IPS-NIHi7 (cell line): ENCODE measurements around the gene RHOH.

ENCODE experiments used
- DNase-seq: peaks from one replicate; pipeline ENCODE4 v3.0.0; 2012; ENCODE audit warnings: mixed read lengths; ENCODE audit errors: extremely low spot score

Gene RHOH

DNA sequence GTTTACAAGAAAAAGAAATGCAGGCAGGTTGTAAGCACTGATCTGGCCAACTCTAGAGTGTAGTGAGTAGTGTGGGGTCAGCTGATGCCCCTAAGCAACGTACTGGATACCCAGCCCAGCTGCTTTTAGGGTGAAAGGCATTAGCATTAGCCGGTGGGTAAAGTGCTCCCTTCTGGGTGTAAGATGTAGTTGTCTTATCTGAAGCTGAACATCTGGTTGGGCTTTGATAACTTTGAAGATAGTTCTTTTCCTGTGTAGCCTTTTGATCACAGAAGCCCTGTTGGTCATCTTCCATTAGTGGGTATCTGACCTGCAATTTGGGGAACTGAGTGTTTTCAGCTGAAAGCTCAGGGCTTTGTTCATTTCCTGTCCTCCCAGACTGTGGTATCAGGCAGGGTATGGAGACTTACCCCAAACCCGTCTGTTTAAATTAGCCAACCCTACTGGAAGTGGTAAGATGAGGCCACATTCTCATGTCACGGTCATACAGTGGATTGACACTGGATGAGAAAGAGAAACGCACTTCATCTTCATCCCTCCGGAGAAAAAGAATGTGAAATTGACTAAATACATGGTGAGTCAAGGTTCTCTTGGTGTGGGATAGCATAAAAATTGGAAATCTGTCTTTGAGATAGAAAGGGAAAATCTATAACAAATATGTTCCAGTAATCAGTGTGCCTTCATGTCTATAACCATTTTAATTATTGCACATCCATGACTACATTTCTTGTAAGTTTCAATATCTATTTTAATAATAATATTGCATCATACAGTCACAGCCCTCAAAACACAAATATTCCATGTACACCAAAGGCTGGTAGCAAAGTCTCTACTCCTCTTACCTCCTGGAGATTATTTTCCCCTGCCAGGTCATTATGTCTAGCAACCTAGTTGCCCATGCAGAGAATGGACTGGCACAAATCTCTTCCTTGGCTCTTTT is 8.7 kb downstream of the RHOH start:
- no peak for DNase-seq

DNA sequence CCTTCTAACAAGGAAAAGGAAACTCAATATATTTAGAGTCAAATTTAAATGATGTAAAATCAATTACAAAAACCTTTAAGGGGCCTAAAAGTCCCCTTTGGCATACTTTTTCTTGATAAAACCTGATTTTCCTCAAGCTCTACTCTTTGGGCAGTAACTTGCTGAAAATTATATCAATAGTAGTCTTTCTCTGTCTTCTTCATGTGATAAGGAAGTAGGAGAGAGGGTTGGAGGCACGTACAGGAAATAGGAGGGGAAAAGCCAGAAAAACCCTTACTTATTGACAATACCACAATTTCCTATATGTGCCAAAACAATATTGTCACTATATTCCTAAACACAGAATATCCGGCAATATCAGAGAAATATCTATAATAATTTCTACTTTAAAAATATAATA is 9.6 kb downstream of the RHOH start:
- no peak for DNase-seq

DNA sequence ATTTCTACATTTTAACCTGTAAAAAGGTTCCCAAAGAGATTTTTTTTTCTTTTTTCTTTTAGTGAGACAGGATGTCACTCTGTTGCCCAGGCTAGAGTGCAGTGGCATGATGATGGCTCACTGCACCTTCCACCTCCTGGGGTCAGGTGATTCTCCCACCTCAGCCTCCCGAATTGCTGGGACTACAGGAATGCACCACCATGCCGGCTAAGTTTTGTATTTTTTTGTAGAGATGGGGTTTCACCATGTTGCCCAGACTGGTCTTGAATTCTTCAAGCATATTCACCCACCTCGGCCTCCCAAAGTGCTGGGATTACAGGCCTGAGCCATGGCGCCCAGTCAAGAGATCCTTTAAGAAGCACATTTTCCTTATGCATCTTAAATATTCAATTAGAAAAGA is 12.6 kb downstream of the RHOH start:
- no peak for DNase-seq

DNA sequence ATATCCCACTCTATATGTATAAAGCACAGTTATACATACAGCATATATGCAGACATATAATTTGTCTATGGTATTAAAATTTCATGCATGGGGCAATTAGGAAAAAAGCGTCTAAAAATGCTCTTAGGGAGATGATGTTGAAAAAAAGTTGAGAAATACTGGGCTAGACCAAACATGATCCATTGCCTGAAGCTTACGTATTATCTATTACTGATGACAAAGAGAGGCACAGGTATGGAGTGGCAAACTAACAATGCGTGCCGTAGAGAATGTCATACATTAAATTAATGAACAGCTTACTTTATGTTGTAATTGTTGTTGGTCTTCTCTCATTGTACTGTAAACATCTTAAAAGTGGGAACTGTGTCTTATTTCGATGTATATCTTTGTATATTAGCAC is 13.9 kb downstream of the RHOH start:
- no peak for DNase-seq

DNA sequence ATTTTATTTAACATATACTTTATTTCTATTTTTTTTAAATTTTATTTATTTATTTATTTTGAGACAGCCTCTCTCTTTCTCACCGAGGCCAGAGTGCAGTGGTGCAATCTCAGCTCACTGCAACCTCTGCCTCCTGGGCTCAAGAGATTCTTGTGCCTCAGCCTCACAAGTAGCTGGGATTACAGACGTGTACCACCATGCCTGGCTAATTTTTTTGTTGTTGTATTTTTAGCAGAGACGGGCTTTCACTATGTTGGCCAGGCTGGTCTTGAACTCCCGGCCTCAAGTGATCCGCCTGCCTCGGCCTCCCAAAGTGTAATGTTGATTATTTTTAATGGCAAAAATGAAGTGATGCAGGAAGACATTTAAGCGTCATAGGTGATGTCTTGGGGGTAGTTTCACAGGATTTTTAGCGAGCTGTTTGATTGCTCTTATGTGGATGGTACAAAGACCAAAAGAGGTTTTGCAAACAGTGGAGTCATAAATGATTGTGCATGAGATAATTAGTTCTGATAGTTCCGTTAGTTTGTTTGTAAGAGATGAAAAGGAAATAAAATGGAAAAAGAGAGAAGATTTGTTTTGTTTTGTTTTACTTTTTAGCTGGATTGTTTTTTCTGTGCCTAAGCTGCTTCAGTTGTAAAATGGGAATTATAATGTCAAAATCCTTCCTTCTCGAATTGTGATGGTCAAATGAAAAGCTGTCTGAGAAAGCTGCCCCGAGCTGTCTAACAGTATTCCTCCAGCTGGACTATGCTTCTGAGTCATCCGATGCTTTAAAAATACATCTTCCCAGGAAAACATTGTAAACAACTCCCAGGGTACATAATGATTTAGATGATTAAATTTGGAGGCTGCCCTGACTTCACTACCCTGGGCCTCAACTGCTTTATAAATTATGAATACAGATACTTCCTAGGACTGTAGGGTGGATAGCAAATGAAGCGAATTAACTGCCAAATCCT is 14.7 kb downstream of the RHOH start:
- DNase-seq = no peak

DNA sequence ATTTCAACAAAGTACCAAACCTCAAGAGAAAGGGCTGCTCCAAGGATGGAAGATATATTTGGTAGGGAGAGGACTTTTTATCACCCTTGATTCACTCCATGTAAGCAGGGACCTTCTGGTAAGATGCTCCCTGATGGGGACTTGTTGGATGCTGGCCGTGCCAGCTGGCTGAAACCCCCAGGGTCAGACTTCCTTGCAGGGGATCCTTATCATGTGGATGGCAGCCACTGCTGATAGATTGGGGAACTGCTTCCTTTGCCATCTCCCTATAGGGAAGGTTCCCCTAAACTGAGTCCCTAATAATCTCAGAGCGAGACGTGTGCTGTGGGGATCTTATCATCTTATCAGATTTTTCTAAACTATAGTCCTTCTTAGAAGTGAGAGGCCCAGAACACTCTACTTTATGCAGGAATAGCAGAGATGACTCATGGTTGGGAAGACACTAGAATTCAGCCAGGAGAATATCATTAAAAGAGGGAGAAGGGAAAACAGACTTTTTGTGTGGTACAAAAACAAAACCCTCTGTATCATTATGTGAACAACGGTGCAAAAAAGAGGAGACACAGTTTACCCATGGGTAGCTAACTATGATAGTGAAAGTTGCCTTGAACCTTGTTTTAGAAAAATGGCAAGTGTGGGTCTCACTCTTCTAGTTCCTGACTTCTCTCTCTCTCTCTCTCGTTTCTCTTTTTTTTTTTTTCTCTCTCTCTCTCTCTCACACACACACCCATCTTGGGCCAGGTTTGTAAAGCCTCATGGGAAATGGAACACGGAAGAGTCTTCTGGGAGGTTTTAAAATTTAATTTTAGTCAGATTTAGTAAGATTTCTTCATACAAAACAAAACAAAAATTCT is 16.1 kb downstream of the RHOH start:
- DNase-seq = no peak

DNA sequence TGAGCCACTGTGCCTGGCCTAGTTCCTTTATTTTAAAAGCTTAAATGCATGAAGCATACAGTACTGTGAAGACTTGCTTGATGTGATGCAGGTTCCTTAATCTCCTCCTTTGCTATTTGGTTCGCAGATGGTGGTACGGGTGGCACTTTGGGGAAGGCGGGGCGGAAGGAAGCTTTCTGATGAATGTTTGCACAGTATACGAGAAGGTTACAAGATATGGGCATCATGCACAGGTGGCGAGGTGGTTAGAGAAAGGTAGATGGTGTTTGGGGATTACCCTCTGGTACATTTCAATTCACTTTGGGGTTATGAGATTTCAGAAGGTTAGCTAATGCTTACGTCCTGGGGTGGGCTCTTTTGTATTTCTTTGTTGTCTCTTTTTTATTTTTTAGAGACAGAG is 17.2 kb downstream of the RHOH start:
- no peak for DNase-seq

DNA sequence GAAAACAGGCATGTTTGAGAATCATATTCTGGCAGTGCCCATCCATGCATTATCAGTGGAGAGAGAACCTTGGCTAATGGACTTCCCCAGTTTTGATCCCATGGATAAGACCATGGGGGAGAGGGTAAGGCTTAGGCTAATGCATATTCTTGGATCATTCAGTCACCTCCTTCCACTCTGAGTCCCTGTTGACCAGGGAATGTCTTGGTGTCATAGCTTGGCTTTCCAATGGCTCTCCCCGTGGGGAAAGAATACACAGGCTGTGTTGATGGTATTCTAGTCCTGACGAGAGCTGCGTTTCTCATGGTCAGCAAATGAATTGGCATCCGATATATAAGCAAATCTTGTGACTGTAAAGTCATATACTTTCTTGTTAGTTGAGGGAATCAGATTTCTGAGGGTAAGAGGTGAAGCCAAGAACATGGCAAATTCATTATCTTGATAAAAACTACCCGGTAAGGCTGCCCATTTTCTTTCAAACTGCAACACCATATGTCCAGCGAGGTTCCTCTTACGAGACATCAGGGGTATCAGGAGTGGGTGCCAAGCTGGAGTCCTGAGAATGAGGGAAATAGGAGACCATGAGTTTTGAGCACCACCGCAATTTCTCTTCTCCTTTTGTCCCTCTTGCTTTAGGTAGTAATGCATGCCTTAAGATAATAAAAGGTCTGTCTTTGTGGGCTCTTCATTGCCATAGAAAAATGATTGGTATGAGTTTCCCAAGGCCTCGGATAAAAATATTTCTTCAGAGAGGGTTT is 18.0 kb downstream of the RHOH start:
- no peak for DNase-seq

DNA sequence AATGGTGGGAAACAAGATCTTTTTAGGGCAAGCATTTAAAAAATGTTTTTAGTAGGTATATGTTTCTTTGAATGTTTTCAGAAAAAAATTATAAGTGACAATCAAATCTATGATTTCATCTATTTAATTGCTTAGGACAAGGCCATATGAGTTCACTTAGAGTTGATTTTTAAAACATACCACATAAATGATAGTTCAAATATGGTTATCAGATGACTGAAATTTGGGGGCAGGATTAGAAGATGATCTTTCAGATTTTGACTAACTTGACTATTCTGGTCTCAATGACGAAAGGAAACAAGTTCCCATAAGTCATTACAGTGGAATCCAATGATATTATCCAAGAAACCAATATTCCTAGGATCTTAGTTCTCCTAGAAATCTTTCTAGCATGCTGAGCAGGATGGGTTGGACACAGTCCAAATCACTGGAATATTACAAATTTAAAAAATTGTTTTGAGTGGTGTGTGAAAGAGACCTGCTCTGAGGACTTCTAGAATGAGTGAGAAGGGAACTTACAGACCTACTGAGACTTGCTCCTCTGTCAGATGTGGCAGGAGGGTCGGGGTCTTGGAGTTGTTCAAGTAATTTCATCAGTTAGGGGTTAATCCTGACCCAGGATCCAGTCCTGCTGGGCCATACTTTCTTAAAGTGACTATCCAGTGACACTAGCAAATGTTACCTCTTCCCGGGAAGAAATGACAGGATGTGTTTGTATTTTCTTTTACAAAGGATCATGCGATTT is 20.0 kb downstream of the RHOH start:
- no peak for DNase-seq

DNA sequence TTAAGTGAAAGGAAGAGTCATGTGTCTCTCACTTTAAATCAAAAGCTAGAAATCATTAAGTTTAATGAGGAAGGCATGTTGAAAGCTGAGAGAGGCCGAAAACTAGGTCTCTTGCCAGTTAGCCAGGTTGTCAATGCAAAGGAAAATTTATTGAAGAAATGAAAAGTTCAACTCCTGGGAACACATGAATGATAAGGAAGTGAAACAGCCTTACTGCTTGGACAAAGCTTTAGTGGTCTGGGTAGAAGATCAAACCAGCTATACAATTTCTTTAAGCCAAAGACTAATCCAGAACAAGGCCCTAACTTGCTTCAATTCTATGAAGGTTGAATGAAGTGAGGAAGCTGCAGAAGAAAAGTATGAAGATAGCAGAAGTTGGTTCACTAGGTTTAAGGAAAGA is 24.9 kb downstream of the RHOH start:
- no peak for DNase-seq

DNA sequence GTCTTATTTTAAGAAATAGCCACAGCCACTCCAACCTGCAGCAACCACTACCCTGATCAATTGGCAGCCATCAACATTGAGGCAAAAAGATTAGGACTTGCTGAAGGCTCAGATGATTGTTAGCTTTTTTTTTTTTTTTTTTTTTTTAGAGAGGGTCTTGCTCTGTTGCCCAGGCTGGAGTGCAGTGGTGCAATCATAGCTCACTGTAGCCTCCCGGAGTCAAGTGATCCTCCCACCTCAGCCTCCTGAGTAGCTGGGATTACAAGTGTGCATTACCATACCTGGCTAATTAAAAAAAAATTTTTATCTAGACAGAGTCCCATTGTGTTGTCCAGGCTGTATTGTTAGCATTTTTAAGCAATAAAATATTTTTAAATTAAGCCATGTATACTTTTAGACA is 26.5 kb downstream of the RHOH start:
- no peak for DNase-seq

DNA sequence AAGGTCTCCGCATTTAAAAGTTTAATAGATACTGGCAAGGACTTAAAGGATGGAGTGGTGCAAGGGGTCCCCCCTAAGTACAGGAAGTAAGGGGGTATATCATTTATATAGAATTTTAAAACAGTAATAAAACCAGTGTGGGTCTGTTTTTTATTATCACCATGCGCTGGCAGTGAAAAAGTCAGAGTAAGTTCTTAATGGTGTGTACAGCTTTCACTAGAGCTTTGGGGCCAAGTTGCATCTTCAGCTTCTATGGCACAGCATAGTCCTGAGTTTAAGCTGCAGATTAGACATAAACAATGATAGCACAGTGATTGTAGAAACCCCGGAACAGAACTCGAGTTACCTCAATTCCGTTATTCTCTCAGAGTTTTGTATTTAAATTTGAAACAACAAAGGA is 27.6 kb downstream of the RHOH start:
- no peak for DNase-seq

DNA sequence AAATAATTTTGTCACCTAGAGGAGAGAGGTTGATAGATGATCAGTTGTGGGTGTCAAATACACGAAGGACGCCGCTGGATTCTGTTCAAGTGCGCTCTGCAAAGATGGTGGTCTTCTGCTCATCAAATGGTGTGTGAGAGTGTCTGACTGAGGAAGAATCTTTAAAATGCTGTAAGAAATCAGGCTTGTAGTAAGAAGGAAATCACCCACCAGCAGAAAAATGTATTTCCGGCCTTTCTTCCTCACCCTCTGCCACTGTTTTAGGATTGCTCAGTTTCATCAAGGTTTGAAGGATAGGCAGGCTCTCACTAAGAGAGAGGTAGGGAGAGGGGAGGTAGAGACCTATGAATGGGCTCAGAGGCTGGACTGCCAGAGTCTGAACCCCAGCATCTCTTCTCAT is 28.7 kb downstream of the RHOH start:
- DNase-seq = no peak

DNA sequence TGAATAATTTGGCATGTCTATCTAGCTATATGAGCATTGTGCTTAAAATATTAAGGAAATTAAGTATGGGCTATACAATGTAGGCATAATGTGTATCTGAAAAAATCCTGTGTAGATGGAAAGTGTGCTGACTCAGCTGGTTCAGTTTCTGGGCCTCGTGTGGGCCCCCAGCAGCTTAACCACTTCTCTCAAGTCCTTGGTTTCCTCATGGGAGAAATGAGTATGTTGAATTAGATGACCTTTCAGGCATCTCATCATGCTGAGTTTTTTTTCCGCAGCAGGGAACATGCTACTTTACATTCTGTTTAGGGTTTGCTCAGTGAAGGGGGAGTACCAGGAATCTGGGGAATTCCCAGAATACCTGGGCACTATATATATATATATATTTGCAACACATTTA is 30.5 kb downstream of the RHOH start:
- DNase-seq = no peak

DNA sequence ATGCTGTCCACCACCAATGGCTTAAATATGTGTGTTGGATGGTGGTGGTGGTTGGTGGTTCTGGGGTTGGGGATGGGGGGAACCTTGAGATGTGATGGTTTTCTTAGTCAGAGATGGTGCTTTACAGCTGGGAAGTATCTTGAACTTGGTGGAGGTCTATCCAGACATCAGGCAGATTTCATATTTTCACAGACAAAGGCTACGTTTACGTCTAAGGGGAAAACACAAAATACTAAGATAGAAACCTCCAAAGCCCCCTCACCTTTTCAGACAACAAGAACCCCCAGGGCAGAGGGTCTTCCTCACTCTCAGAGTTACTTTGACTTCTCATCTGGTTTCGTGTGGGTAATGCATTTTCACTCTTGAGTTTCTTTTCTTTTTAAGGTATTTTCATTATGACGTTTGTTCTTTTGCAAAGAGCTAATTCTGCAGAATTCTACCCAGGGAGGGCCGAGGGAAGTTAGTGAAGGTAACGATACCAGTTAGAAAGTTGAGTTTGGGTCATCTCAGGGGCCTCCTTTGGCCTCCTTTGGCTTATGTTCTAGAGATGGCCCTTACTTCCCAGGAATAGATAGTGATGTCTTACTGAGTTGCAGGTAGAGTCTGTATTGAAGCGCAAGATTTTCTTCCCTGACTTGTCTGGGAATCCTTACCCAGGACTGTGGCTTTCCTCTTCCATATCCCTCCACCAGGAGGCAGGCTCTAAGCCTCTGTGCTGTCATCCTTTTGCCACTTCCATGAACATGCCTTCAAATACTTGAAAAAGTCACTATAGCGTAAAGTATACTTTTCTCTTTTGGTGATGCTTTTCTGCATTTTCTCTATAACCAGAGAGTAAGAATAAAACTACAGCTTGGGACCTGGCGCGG is 31.9 kb downstream of the RHOH start:
- peak; percentile 76 for DNase-seq

DNA sequence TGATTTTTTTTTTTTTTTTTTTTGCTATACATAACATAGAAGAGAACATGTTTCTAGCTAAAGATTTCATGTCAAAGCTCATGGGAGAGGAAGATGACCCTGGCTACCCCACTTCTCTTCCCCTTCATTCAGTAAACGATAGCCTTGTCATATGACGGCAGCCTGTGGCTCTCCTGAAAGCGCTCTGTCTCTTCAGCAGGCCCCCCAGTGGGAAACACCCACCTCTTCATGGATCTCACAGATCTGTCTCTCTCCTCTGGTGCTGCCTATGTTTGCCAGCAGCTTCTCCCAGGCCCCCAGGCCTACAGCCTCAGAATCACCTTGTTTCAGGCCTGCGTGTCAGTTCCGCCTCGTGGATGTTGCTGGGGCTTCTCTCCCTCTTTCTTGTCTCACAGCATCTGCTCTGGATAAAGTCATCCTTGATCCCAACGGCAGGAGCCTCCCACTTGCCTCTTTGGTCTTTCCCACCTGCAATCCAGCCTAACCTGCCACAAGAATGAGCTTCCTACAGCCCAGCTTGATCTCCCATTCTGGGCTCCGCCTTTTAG is 34.6 kb downstream of the RHOH start:
- no peak for DNase-seq

DNA sequence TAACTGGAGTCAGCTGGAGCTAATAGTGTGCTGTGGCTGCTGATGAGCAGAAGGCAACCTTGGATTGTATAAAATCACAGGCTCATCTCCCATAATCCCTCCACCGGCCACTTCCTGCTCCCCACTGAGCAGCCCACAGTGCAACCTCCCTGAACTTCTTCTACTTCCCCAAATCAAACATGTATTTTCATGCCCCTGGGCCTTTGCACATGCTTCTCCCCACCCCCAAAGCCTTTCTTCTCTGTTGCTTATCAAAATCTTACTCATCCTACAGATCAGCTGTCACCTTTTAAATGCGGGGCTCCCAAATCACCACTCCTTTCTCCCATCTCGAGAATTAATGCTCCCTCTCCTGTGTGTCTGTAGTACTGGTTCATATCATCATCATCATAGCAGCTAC is 35.8 kb downstream of the RHOH start:
- no peak for DNase-seq

DNA sequence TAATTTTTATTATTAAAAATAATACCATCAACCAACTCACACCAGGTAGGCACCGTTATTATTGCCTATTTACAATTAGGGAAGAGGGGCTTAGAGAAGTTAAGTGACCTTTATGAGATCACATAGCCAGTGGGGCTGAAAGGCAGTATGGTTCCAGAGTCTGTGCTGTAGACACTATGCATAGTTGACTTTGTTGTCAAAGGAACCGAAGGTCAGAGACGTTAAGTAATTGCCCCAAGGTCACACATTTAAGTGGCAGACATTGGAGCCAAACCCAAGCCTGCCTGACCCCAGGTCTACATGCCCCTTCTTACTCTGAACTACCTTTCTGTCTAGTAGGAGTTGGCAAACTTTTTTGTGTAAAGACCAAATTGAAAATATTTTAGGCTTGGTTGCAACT is 36.4 kb downstream of the RHOH start:
- no peak for DNase-seq

DNA sequence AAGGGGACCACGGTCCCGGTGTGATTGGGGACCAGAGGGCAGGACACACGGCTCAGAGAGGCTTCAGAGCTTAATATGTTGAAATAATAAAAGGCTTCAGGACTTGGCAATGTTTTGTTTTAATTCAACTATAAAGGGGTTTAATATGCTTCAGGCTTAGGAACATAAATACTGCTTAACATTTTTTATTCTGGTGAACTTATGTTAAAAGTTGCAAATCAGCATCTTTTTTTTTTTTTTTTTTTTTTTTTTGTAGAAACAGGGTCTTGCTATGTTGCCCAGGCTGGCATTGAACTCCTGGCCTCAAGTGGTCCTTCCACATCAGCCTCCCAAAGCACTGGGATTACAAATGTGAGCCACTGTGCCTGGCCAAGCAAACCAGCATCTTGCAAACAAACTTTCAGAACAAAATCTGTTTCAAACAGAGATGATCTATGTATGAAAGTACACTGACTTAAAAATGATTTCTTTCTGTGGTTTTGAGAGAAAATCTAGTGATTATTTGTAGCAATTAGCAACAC is 37.7 kb downstream of the RHOH start:
- no peak for DNase-seq
